Lower leg skin (tissue), 3 donors: Measurements from ENCODE around the gene ACADM.
"Not testable (repeated sequence)": the region's sequence is repeated elsewhere in the genome, so short reads cannot be mapped to it uniquely, and the experiment has no call there.

Experiments used
- POLR2A ChIP-seq, 2 donors: fragments of 450-650 bp; IDR thresholded peaks; one replicate each; pipeline ENCODE4 v1.6.1; 2016 to 2017; ENCODE audit warnings: antibody characterized with exemption in 2 of 2, mild to moderate bottlenecking in 1 of 2, moderate library complexity in 1 of 2
- TF ChIP-seq, protein P1 (sequence below), 3 donors: fragments of 450-650 bp; IDR thresholded peaks; one replicate each; pipeline ENCODE4 v1.5.1; 2016; ENCODE audit warnings: antibody characterized with exemption in 3 of 3, mild to moderate bottlenecking in 3 of 3, moderate library complexity in 2 of 3

DNA sequence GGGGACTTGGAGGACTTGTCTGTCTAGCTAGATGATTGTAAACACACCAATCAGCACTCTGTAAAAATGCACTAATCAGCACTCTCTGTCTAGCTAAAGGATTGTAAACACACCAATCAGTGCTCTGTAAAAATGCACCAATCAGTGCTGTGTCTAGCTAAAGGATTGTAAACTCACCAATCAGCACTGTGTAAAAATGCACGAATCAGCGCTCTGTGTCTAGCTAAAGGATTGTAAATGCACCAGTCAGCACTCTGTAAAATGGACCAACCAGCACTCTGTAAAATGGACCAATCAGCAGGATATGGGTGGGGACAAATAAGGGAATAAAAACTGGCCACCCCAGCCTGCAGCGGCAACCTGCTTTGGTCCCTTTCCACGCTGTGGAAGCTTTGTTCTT is 34.0 kb downstream of the ACADM start:
- TF ChIP-seq POLR2A (IDR thresholded peaks at IDR 0.05) = not testable (repeated sequence)
- TF ChIP-seq, protein P1, sequence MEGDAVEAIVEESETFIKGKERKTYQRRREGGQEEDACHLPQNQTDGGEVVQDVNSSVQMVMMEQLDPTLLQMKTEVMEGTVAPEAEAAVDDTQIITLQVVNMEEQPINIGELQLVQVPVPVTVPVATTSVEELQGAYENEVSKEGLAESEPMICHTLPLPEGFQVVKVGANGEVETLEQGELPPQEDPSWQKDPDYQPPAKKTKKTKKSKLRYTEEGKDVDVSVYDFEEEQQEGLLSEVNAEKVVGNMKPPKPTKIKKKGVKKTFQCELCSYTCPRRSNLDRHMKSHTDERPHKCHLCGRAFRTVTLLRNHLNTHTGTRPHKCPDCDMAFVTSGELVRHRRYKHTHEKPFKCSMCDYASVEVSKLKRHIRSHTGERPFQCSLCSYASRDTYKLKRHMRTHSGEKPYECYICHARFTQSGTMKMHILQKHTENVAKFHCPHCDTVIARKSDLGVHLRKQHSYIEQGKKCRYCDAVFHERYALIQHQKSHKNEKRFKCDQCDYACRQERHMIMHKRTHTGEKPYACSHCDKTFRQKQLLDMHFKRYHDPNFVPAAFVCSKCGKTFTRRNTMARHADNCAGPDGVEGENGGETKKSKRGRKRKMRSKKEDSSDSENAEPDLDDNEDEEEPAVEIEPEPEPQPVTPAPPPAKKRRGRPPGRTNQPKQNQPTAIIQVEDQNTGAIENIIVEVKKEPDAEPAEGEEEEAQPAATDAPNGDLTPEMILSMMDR (IDR thresholded peaks at IDR 0.05) = not testable (repeated sequence)
